ENCODE measurements around the gene KRTAP12-2.
"Not testable (repeated sequence)": the region's sequence is repeated elsewhere in the genome, so short reads cannot be mapped to it uniquely, and the experiment has no call there.

KRTAP12-2 gene

DNA sequence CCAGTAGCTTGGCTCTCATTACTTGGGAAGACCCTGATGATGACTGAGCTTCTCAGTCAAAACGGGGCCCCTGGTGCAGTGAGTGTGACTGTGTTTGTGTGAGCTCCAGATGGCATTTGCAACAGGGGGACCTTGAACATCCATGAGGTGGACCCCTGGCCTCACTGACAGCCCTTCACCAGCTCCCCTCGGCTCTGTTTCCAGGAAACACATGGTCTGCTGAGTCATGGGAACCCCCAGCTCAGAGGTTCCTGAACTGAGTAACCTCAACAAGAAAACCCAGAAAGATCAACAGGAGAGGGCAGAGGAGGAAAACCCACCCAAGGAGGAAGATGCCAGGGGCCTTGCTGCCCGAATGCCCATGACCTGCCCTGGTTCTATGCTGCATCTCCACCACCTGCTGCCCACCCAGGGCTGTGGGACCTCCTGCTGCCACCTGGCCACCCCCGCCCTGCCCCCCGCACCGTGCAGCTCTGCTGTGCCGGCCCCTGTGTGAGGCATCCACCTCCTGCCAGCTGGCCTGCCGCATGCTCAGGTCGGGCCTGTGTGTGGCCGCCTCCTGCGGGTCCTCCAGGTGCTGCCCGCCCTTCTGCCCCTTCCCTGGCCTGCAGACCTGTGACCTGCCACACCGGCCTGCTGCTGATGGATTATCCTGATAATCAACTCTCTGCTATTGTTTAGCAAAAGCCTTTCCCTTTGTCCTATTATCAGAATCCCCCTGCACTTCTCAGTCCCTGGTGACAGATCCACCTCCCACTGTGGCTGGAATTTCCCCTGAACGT lies 19.5 kb upstream of the KRTAP12-2 start:
- no peak for DNase-seq
- Histone ChIP-seq H4K20me1 (ENCODE audit: insufficient read depth, low read length) (no peaks in the 10 kb centered on the region), H3K9ac (ENCODE audit: low read length) (no peak overlapping the region), H3K27me3 (replicated peaks; ENCODE audit: insufficient read depth, low read length) (peaks cover 97% of the 10 kb centered on the region), H3K36me3 (replicated peaks; ENCODE audit: insufficient read depth, low read length) (no peaks in the 10 kb centered on the region), H3K9me3 (replicated peaks; ENCODE audit: insufficient read depth, low read length) (no peaks in the 10 kb centered on the region), H2AFZ (ENCODE audit: low read length) (no peak overlapping the region), H3K4me3 (ENCODE audit: low read length) (no peak overlapping the region), H3K4me2 (ENCODE audit: low read depth, low read length) (no peak overlapping the region), H3K9me2 (replicated peaks; ENCODE audit: insufficient read depth, low read length) (no peaks in the 10 kb centered on the region), H3F3A (ENCODE audit: insufficient read depth, low read length) (no peaks in the 10 kb centered on the region), H3K79me2 (ENCODE audit: low read length) (no peaks in the 10 kb centered on the region), H3K27ac (ENCODE audit: low read length) (no peak overlapping the region), H3K4me1 (ENCODE audit: low read length) (no peaks in the 10 kb centered on the region)
- TF ChIP-seq, protein P1, sequence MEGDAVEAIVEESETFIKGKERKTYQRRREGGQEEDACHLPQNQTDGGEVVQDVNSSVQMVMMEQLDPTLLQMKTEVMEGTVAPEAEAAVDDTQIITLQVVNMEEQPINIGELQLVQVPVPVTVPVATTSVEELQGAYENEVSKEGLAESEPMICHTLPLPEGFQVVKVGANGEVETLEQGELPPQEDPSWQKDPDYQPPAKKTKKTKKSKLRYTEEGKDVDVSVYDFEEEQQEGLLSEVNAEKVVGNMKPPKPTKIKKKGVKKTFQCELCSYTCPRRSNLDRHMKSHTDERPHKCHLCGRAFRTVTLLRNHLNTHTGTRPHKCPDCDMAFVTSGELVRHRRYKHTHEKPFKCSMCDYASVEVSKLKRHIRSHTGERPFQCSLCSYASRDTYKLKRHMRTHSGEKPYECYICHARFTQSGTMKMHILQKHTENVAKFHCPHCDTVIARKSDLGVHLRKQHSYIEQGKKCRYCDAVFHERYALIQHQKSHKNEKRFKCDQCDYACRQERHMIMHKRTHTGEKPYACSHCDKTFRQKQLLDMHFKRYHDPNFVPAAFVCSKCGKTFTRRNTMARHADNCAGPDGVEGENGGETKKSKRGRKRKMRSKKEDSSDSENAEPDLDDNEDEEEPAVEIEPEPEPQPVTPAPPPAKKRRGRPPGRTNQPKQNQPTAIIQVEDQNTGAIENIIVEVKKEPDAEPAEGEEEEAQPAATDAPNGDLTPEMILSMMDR (IDR thresholded peaks at IDR 0.05; ENCODE audit: low read length): no peak

DNA sequence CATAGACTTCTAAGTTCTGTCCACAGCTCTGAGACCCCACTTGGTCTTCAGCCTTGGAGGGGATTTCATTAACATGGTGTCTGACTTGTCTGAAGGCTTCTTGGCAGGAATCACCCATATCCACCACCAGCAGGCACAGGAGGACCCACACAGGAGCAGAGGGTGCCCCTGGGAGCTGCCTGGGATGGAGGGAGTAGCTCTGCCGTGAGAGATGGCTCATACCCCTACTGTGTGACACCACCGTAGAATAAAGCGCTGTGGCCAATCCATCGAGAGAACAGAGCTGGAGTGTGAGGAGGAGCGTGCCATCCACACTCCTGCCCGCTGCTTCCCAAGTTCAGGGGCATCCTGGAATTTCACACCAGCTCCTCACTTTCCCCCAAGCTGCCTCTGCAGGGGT lies 18.3 kb upstream of the KRTAP12-2 start:
- H3K79me2 ChIP-seq (ENCODE audit: low read length); DNase-seq; H3K4me2 ChIP-seq (ENCODE audit: low read depth, low read length); H3K4me3 ChIP-seq (ENCODE audit: low read length); H3K9me3 ChIP-seq (replicated peaks; ENCODE audit: insufficient read depth, low read length); H3F3A ChIP-seq (ENCODE audit: insufficient read depth, low read length); H3K27ac ChIP-seq (ENCODE audit: low read length); H3K36me3 ChIP-seq (replicated peaks; ENCODE audit: insufficient read depth, low read length); H4K20me1 ChIP-seq (ENCODE audit: insufficient read depth, low read length); H3K9ac ChIP-seq (ENCODE audit: low read length); H3K4me1 ChIP-seq (ENCODE audit: low read length); H2AFZ ChIP-seq (ENCODE audit: low read length); H3K9me2 ChIP-seq (replicated peaks; ENCODE audit: insufficient read depth, low read length): not testable (repeated sequence)
- peaks cover 97% of the 10 kb centered on the region for H3K27me3 ChIP-seq (replicated peaks; ENCODE audit: insufficient read depth, low read length)

DNA sequence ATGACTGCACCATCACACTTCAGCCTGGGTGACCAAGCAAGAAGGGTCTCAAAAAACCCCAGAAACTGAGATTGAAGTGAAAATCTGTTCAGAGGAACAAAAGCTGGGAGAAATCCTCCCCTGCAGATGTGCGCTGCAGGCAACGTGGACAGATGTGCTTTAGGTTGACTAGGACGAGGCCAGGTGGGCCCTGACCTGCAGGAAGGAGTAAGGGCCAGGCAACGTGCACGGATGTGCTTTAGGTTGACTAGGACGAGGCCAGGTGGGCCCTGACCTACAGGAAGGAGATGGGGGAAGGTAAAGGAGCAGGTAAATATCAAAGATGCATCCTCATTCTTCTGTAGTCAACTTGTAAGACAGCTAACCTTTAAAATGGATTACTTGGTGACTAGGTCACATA lies 17.8 kb upstream of the KRTAP12-2 start:
- H3K27me3 ChIP-seq (replicated peaks; ENCODE audit: insufficient read depth, low read length): peaks cover 98% of the 10 kb centered on the region
- H3K4me2 ChIP-seq (ENCODE audit: low read depth, low read length): no peak overlapping the region
- DNase-seq: no peak
- H3K4me3 ChIP-seq (ENCODE audit: low read length): no peak overlapping the region
- H3K4me1 ChIP-seq (ENCODE audit: low read length): no peaks in the 10 kb centered on the region
- H3F3A ChIP-seq (ENCODE audit: insufficient read depth, low read length): no peaks in the 10 kb centered on the region
- H3K9me2 ChIP-seq (replicated peaks; ENCODE audit: insufficient read depth, low read length): no peaks in the 10 kb centered on the region
- H3K27ac ChIP-seq (ENCODE audit: low read length): no peak overlapping the region
- TF ChIP-seq EZH2phosphoT487 (IDR thresholded peaks at IDR 0.05; ENCODE audit: low read length) (no peak), EZH2 (optimal IDR thresholded peaks at IDR 0.05; ENCODE audit: low read depth, low read length) (no peak)
- TF ChIP-seq, protein P1 (IDR thresholded peaks at IDR 0.05; ENCODE audit: low read length): no peak
- no peaks in the 10 kb centered on the region for H4K20me1 ChIP-seq (ENCODE audit: insufficient read depth, low read length)
- H3K9me3 ChIP-seq (replicated peaks; ENCODE audit: insufficient read depth, low read length): no peaks in the 10 kb centered on the region
- H3K9ac ChIP-seq (ENCODE audit: low read length): no peak overlapping the region
- no peaks in the 10 kb centered on the region for H3K79me2 ChIP-seq (ENCODE audit: low read length)
- H3K36me3 ChIP-seq (replicated peaks; ENCODE audit: insufficient read depth, low read length): no peaks in the 10 kb centered on the region
- H2AFZ ChIP-seq (ENCODE audit: low read length): no peak overlapping the region

DNA sequence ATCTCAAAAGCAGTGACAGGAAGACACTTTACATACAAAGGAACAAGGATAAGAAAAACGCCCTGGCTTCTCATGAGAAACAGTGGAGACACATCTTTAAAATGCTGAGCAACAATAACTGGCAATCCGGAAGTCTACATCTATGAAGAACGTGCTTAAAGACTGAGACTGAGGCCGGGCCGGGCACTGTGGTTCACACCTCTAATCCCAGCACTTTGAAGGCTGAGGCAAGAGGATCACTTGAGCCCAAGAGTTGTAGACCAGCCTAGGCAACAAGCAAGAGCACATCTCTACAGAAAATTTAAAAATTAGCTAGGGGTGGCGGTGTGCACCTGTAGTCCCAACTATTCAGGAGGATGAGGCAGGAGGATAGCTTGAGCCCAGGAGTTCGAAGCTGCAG lies 17.4 kb upstream of the KRTAP12-2 start:
- Histone ChIP-seq H3K4me2 (ENCODE audit: low read depth, low read length) (no peak overlapping the region), H3K27ac (ENCODE audit: low read length) (no peak overlapping the region), H3F3A (ENCODE audit: insufficient read depth, low read length) (no peaks in the 10 kb centered on the region), H3K9me2 (replicated peaks; ENCODE audit: insufficient read depth, low read length) (no peaks in the 10 kb centered on the region), H4K20me1 (ENCODE audit: insufficient read depth, low read length) (no peaks in the 10 kb centered on the region), H3K36me3 (replicated peaks; ENCODE audit: insufficient read depth, low read length) (no peaks in the 10 kb centered on the region), H3K9ac (ENCODE audit: low read length) (no peak overlapping the region), H2AFZ (ENCODE audit: low read length) (no peak overlapping the region), H3K4me3 (ENCODE audit: low read length) (no peak overlapping the region), H3K9me3 (replicated peaks; ENCODE audit: insufficient read depth, low read length) (no peaks in the 10 kb centered on the region), H3K27me3 (replicated peaks; ENCODE audit: insufficient read depth, low read length) (peaks cover 99% of the 10 kb centered on the region), H3K4me1 (ENCODE audit: low read length) (no peaks in the 10 kb centered on the region), H3K79me2 (ENCODE audit: low read length) (no peaks in the 10 kb centered on the region)
- TF ChIP-seq EZH2phosphoT487 (IDR thresholded peaks at IDR 0.05; ENCODE audit: low read length) (no peak), EZH2 (optimal IDR thresholded peaks at IDR 0.05; ENCODE audit: low read depth, low read length) (no peak)
- TF ChIP-seq, protein P1 (IDR thresholded peaks at IDR 0.05; ENCODE audit: low read length): no peak
- DNase-seq: no peak

Measured in MM.1S (cell line).